IMR-90 (cell line): ENCODE measurements around the gene DDN. TPM values are rescaled to one million over a fixed set of nuclear protein-coding genes. Genes with fewer than 3 reads are reported as not detected.

Experiments
- ATAC-seq: fragments of 200-7000 bp; cut with Tn5 transposase; 2 replicates; pipeline ENCODE4 v1.9.1; 2020; ENCODE audit warnings: low read depth, mild to moderate bottlenecking, moderate library complexity
- BruUV-seq: library from RNA; stranded (reverse); fragments of 400-500 nt; replicated peaks from 2 replicates; lab custom pipeline; 2021; lab: Mats Ljungman, UMichigan
- CTCF ChIA-PET: fragments of 300-600 bp; formaldehyde crosslinking; extraction: SDS; loops from one replicate; lab custom pipeline; 2021; ENCODE audit warnings: antibody characterized with exemption; lab: Yijun Ruan, JAX
- POLR2A ChIA-PET: fragments of 300-600 bp; sonication (Branson Sonifier 250); formaldehyde crosslinking; loops from one replicate; lab custom pipeline; 2022; ENCODE audit warnings: antibody characterized with exemption; ENCODE audit not compliant: unreplicated experiment; lab: Charles Lee
- DNase-seq: peaks from one replicate; pipeline ENCODE4 v3.0.0; 2013
- H2AFZ ChIP-seq: replicated peaks from 2 replicates; pipeline ENCODE3; 2013; ENCODE audit warnings: low read length, mild to moderate bottlenecking; ENCODE audit not compliant: poor library complexity
- H2AK5ac ChIP-seq: 2 replicates; pipeline ENCODE4 v1.6.1; 2013; ENCODE audit warnings: low read depth, low read length, inconsistent platforms
- H2AK9ac ChIP-seq: replicated peaks from 2 replicates; pipeline ENCODE3; 2013; ENCODE audit warnings: mild to moderate bottlenecking, low read depth, low read length, moderate library complexity; ENCODE audit not compliant: poor library complexity
- H2BK120ac ChIP-seq: 2 replicates; pipeline ENCODE4 v1.6.1; 2013; ENCODE audit warnings: low read depth, low read length, inconsistent platforms
- H2BK15ac ChIP-seq: 3 replicates; pipeline ENCODE4 v1.6.1; 2013; ENCODE audit warnings: low read depth, low read length, inconsistent platforms
- H2BK20ac ChIP-seq: 2 replicates; pipeline ENCODE4 v1.6.1; 2013; ENCODE audit warnings: low read depth, mild to moderate bottlenecking, inconsistent platforms, low read length, moderate library complexity
- H2BK5ac ChIP-seq: 2 replicates; pipeline ENCODE4 v1.6.1; 2013; ENCODE audit warnings: mild to moderate bottlenecking, low read depth, low read length, inconsistent platforms; ENCODE audit not compliant: poor library complexity, severe bottlenecking
- H3K14ac ChIP-seq: replicated peaks from 2 replicates; pipeline ENCODE4 v1.6.1; 2013; ENCODE audit warnings: low read depth, low read length, inconsistent platforms
- H3K18ac ChIP-seq: 2 replicates; pipeline ENCODE4 v1.6.1; 2013; ENCODE audit warnings: low read depth, low read length, control low read depth
- H3K23ac ChIP-seq: 2 replicates; pipeline ENCODE4 v1.6.1; 2013; ENCODE audit warnings: low read depth, low read length, inconsistent platforms
- H3K27ac ChIP-seq: 2 replicates; pipeline ENCODE4 v1.5.1; 2013; ENCODE audit warnings: mild to moderate bottlenecking, control low read depth, low read length; ENCODE audit not compliant: insufficient read depth
- H3K27me3 ChIP-seq: 2 replicates; pipeline ENCODE4 v1.6.1; 2013; ENCODE audit warnings: low read length; ENCODE audit not compliant: control insufficient read depth, insufficient read depth
- H3K36me3 ChIP-seq: 2 replicates; pipeline ENCODE4 v1.6.1; 2013; ENCODE audit warnings: low read length, mixed read lengths; ENCODE audit not compliant: control insufficient read depth, insufficient read depth
- H3K4ac ChIP-seq: 2 replicates; pipeline ENCODE4 v1.6.1; 2013; ENCODE audit warnings: low read depth, low read length, inconsistent platforms
- H3K4me1 ChIP-seq: 2 replicates; pipeline ENCODE4 v1.6.1; 2013; ENCODE audit warnings: low read length, mixed read lengths; ENCODE audit not compliant: control insufficient read depth, insufficient read depth
- H3K4me2 ChIP-seq: 2 replicates; pipeline ENCODE4 v1.6.1; 2013; ENCODE audit warnings: low read depth, mild to moderate bottlenecking, control low read depth, low read length, moderate library complexity
- H3K4me3 ChIP-seq: 2 replicates; pipeline ENCODE4 v1.5.1; 2013; ENCODE audit warnings: low read depth, mild to moderate bottlenecking, control low read depth, low read length, moderate library complexity; ENCODE audit not compliant: insufficient read depth
- H3K56ac ChIP-seq: 2 replicates; pipeline ENCODE4 v1.6.1; 2013; ENCODE audit warnings: low read length, inconsistent platforms; ENCODE audit not compliant: insufficient read depth; ENCODE audit errors: extremely low read depth
- H3K79me1 ChIP-seq, 2 experiments: 2 replicates each; pipeline ENCODE4 v1.6.1; 2013; ENCODE audit warnings: low read length in 2 of 2, inconsistent platforms in 1 of 2, low read depth in 1 of 2
- H3K9ac ChIP-seq: 2 replicates; pipeline ENCODE4 v1.6.1; 2013; ENCODE audit warnings: low read depth, low read length, control low read depth
- H3K9me1 ChIP-seq: 2 replicates; pipeline ENCODE4 v1.6.1; 2013; ENCODE audit warnings: low read length, inconsistent platforms; ENCODE audit not compliant: insufficient read depth
- H3K9me3 ChIP-seq: 2 replicates; pipeline ENCODE4 v1.6.1; 2013; ENCODE audit warnings: low read length; ENCODE audit not compliant: control insufficient read depth, insufficient read depth
- H4K20me1 ChIP-seq: 2 replicates; pipeline ENCODE4 v1.6.1; 2013; ENCODE audit warnings: low read length, inconsistent platforms; ENCODE audit not compliant: insufficient read depth
- H4K5ac ChIP-seq: 2 replicates; pipeline ENCODE4 v1.6.1; 2013; ENCODE audit warnings: mild to moderate bottlenecking, low read depth, low read length, control low read depth
- H4K8ac ChIP-seq, 2 experiments: 2 replicates each; pipeline ENCODE4 v1.6.1; 2013; ENCODE audit warnings: low read depth in 2 of 2, low read length in 2 of 2, control low read depth in 1 of 2, inconsistent platforms in 1 of 2
- H4K91ac ChIP-seq: 2 replicates; pipeline ENCODE4 v1.6.1; 2013; ENCODE audit warnings: low read depth, low read length, inconsistent platforms; ENCODE audit not compliant: insufficient read depth
- BHLHE40 ChIP-seq: fragments of 150-350 bp; IDR thresholded peaks from 2 replicates; pipeline ENCODE4 v1.6.1; 2016; ENCODE audit warnings: mild to moderate bottlenecking, low read depth, low read length
- CEBPB ChIP-seq: IDR thresholded peaks from 2 replicates; pipeline ENCODE4 v1.6.1; 2012; ENCODE audit warnings: low read depth, low read length, improper control_type of control experiment
- CHD1 ChIP-seq: IDR thresholded peaks from 2 replicates; pipeline ENCODE4 v1.6.1; 2012; ENCODE audit warnings: low read depth, low read length, improper control_type of control experiment
- FOS ChIP-seq: fragments of 150-350 bp; IDR thresholded peaks from 2 replicates; pipeline ENCODE4 v1.6.1; 2016; ENCODE audit warnings: low read depth, low read length
- MAFK ChIP-seq: IDR thresholded peaks from 2 replicates; pipeline ENCODE4 v1.6.1; 2012; ENCODE audit warnings: low read depth, low read length, improper control_type of control experiment
- MXI1 ChIP-seq: IDR thresholded peaks from 2 replicates; pipeline ENCODE4 v1.6.1; 2012; ENCODE audit warnings: low read depth, mild to moderate bottlenecking, low read length, moderate library complexity, borderline replicate concordance
- NFE2L2 ChIP-seq: fragments of 150-350 bp; IDR thresholded peaks from 2 replicates; pipeline ENCODE4 v1.6.1; 2016; ENCODE audit warnings: low read depth, mild to moderate bottlenecking, low read length
- POLR2A ChIP-seq: IDR thresholded peaks from 2 replicates; pipeline ENCODE4 v1.6.1; 2012; ENCODE audit warnings: mild to moderate bottlenecking, low read depth, low read length
- RCOR1 ChIP-seq: IDR thresholded peaks from 2 replicates; pipeline ENCODE4 v1.6.1; 2012; ENCODE audit warnings: mild to moderate bottlenecking, low read length, improper control_type of control experiment; ENCODE audit not compliant: insufficient replicate concordance
- SMC3 ChIP-seq: fragments of 150-350 bp; IDR thresholded peaks from 2 replicates; pipeline ENCODE4 v1.6.1; 2016; ENCODE audit warnings: low read depth, mild to moderate bottlenecking, antibody characterized with exemption, low read length, moderate library complexity
- WGBS, 2 experiments: methylation state at CpG; one replicate each; pipeline versions ENCODE4 v1.1.5 to v1.1.7; 2013; ENCODE audit warnings: missing lambda C conversion rate in 2 of 2; ENCODE audit not compliant: insufficient read length in 1 of 2; ENCODE audit errors: extremely low coverage in 2 of 2; 5-methylcytosine and 5-hydroxymethylcytosine counted together
- dilution Hi-C: fragments of 300-500 bp; cut with HindIII; formaldehyde crosslinking; loops from one replicate; pipeline ENCODE4 v1.14.3; 2018; ENCODE audit warnings: low sequenced_read_pairs; ENCODE audit not compliant: unreplicated experiment
- in situ Hi-C: fragments of 300-500 bp; cut with MboI; formaldehyde crosslinking; loops from 3 replicates; pipeline ENCODE4 v1.14.3; 2019; ENCODE audit warnings: low sequenced_read_pairs, inconsistent platforms, mixed read lengths
- intact Hi-C: fragments of 100-400 bp; cut with micrococcal nuclease; formaldehyde crosslinking; loops from 2 replicates; pipeline ENCODE4 v1.10.0; 2022
- polyA plus RNA-seq, 3 experiments: library from polyadenylated mRNA; depleted of rRNA; stranded (reverse); fragments of >200 nt; gene quantifications; 2 replicates each; pipeline ENCODE4 v1.2.3, GENCODE V29; 2012; ENCODE audit warnings: low replicate concordance in 1 of 3
- total RNA-seq: library from RNA; depleted of rRNA; stranded (reverse); fragments of >200 nt; gene quantifications from 2 replicates; pipeline ENCODE4 v1.2.3, GENCODE V29; 2012
- TF ChIP-seq, protein P1 (sequence below): fragments of 150-350 bp; IDR thresholded peaks from 2 replicates; pipeline ENCODE4 v1.6.1; 2017; ENCODE audit warnings: mild to moderate bottlenecking, antibody characterized with exemption, low read length, low read depth
- TF ChIP-seq, protein P2 (sequence below): fragments of 150-350 bp; IDR thresholded peaks from 2 replicates; pipeline ENCODE4 v1.6.1; 2016; ENCODE audit warnings: low read depth, mild to moderate bottlenecking, low read length, moderate library complexity, borderline replicate concordance
- TF ChIP-seq, protein P3 (sequence below): conservative IDR thresholded peaks from 2 replicates; pipeline ENCODE4 v1.5.1; 2012; ENCODE audit warnings: mild to moderate bottlenecking, low read depth, low read length, improper control_type of control experiment

DDN gene
- total and polyA plus RNA-seq, 2 of the 4 experiments (the other 2 are of a cell fraction) = 0.18 to 0.21 TPM

DNA sequence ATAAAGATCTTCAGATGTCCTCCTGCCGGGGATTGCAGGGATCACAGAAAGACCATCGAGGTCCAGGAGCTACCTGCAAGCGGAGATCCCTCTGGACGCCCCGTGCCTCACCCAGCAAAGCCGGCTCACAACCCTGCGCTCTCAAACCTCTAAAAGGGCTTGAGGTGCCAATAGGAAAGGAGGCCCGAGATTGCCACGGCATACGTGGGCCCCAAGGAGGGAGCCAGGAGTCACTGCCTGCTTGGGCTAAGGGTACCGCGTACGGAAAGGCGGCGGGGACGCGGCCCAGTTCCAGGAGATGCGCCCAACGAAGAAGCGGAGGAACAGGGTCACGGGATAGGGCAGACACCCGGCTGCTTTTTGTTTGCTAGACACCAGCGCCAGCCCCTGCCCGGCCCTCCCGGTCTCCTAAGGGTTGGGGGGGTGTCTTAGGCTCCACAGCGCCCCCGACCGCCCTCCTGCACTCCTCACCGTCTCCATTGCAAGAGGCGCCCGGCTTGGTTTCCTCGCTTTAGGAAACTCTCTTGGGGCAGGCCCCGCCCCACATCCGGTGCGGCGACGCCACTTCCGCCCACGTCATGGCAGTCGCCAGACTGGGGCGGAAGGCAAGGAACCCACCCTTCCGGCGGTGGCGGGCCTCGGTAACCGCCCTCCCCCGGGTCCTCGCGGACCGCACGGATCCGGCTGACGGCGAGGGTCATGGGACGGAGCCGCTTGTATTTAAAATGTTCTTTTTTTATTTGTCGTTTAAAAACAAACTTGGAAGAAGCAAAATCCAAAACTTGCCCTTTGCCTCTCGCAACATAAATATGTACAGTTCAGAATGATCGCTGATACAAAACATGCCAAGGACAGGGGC is 19.3 kb upstream of the DDN start, which contains the start of gene PRKAG1:
Gene PRKAG1 (minus strand): TSS at position 516 of the 859 bp plus-strand sequence. CDS start 36 bp downstream, at position 480.
- ATAC-seq (peak; percentile 86), DNase-seq (peak; percentile 97)
- Histone ChIP-seq H3K18ac (peak within 1 kb of the TSS; percentile 65), H2BK120ac (peak within 1 kb of the TSS; percentile 54; the same call in 1 of the 2 replicates), H3K14ac (peak within 1 kb of the TSS; percentile 97), H2BK5ac (peak within 1 kb of the TSS; percentile 93), H3K4me2 (peak within 1 kb of the TSS; percentile 93), H3K23ac (peak within 1 kb of the TSS; percentile 94), H3K79me1 (peaks cover 31 to 49% of the 10 kb centered on the region in 2 experiments), H3K4ac (peak within 1 kb of the TSS; percentile 99), H4K91ac (peak within 1 kb of the TSS; percentile 98), H3K27me3 (no peaks in the 10 kb centered on the region), H2BK20ac (0 out of 2 replicates have a peak within 1 kb of the TSS, but pooled peaks have one; percentile 22), H3K9me3 (no peaks in the 10 kb centered on the region), H3K4me1 (peaks cover 3% of the 10 kb centered on the region), H2AK5ac (peak within 1 kb of the TSS; percentile 98), H4K5ac (peak within 1 kb of the TSS; percentile 97), H2AFZ (peak within 1 kb of the TSS; percentile 93), H3K56ac (peak within 1 kb of the TSS; percentile 88), H3K36me3 (peaks cover 25% of the 10 kb centered on the region), H4K8ac (peak within 1 kb of the TSS; percentile 100), H4K20me1 (peaks cover 8% of the 10 kb centered on the region; the same call in 1 of the 2 replicates), H3K27ac (peak within 1 kb of the TSS; percentile 92), H3K4me3 (peak within 1 kb of the TSS; percentile 71), H3K9ac (peak within 1 kb of the TSS; percentile 91), H3K9me1 (peaks cover 4% of the 10 kb centered on the region), H2BK15ac (peak within 1 kb of the TSS; percentile 57; the same call in 1 of the 3 replicates), H2AK9ac (peak within 1 kb of the TSS; percentile 93)
- ChIA-PET POLR2A (no interaction called here), CTCF (interaction anchor here (0.6 to 1.0 kb wide), 2 partner anchors 10 to 12 kb away, joined by 3 to 5 read pairs; no protein-coding TSS in a partner anchor)
- dilution Hi-C loops (no loop called here), intact Hi-C loops (no loop called here), in situ Hi-C loops (no loop called here)
- WGBS, 2 experiments = 0% methylated on average over 12 of the region's 59 CpGs; no CpG with 5 or more reads in 1 of the 2 experiments
- BruUV-seq = no TSS peak
- TF ChIP-seq MAFK = no peak
- no peak; the same call in 1 of the 2 replicates for TF ChIP-seq MXI1
- TF ChIP-seq, protein P1, sequence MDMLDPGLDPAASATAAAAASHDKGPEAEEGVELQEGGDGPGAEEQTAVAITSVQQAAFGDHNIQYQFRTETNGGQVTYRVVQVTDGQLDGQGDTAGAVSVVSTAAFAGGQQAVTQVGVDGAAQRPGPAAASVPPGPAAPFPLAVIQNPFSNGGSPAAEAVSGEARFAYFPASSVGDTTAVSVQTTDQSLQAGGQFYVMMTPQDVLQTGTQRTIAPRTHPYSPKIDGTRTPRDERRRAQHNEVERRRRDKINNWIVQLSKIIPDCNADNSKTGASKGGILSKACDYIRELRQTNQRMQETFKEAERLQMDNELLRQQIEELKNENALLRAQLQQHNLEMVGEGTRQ = no peak
- no peak for TF ChIP-seq BHLHE40
- TF ChIP-seq, protein P2, sequence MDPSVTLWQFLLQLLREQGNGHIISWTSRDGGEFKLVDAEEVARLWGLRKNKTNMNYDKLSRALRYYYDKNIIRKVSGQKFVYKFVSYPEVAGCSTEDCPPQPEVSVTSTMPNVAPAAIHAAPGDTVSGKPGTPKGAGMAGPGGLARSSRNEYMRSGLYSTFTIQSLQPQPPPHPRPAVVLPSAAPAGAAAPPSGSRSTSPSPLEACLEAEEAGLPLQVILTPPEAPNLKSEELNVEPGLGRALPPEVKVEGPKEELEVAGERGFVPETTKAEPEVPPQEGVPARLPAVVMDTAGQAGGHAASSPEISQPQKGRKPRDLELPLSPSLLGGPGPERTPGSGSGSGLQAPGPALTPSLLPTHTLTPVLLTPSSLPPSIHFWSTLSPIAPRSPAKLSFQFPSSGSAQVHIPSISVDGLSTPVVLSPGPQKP = no peak
- 0 out of 2 replicates have a peak, but pooled peaks have one; percentile 69 for TF ChIP-seq CHD1
- TF ChIP-seq FOS = no peak
- peak; percentile 97 for TF ChIP-seq POLR2A
- TF ChIP-seq, protein P3, sequence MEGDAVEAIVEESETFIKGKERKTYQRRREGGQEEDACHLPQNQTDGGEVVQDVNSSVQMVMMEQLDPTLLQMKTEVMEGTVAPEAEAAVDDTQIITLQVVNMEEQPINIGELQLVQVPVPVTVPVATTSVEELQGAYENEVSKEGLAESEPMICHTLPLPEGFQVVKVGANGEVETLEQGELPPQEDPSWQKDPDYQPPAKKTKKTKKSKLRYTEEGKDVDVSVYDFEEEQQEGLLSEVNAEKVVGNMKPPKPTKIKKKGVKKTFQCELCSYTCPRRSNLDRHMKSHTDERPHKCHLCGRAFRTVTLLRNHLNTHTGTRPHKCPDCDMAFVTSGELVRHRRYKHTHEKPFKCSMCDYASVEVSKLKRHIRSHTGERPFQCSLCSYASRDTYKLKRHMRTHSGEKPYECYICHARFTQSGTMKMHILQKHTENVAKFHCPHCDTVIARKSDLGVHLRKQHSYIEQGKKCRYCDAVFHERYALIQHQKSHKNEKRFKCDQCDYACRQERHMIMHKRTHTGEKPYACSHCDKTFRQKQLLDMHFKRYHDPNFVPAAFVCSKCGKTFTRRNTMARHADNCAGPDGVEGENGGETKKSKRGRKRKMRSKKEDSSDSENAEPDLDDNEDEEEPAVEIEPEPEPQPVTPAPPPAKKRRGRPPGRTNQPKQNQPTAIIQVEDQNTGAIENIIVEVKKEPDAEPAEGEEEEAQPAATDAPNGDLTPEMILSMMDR = peak; percentile 71
- no peak for TF ChIP-seq NFE2L2
- peak; percentile 36; the same call in 1 of the 2 replicates for TF ChIP-seq CEBPB
- no peak for TF ChIP-seq RCOR1
- no peak for TF ChIP-seq SMC3
